PC-3 (cell line): ENCODE data around the gene SGPL1. TPM values are rescaled to one million over a fixed set of nuclear protein-coding genes. Genes with fewer than 3 reads are reported as not detected.

Experiments used
- ATAC-seq: fragments of 200-7000 bp; cut with Tn5 transposase; 2 replicates; pipeline ENCODE4 v1.9.1; 2020; ENCODE audit warnings: mild to moderate bottlenecking, moderate library complexity
- BruUV-seq: library from RNA; stranded (reverse); fragments of 400-500 nt; replicated peaks from 2 replicates; lab custom pipeline; 2021; lab: Mats Ljungman, UMichigan
- CTCF ChIA-PET: fragments of 300-600 bp; sonication (Branson Sonifier 250); formaldehyde crosslinking; loops from one replicate; lab custom pipeline; 2022; ENCODE audit warnings: antibody characterized with exemption; lab: Charles Lee
- POLR2A ChIA-PET: fragments of 300-600 bp; sonication (Branson Sonifier 250); formaldehyde crosslinking; loops from one replicate; lab custom pipeline; 2022; ENCODE audit warnings: antibody characterized with exemption; ENCODE audit not compliant: unreplicated experiment; lab: Charles Lee
- DNase-seq: peaks from one replicate; pipeline ENCODE4 v3.0.0-alpha.2; 2015
- H2AFZ ChIP-seq: fragments of 300-600 bp; sonication (generic); 2 replicates; pipeline ENCODE4 v1.6.0; 2016; ENCODE audit warnings: antibody characterized with exemption, low read length
- H3F3A ChIP-seq: fragments of 300-600 bp; sonication (generic); one replicate; pipeline ENCODE4 v1.6.0; 2017; ENCODE audit warnings: antibody characterized with exemption, low read length, control low read depth, mild to moderate bottlenecking; ENCODE audit not compliant: unreplicated experiment
- H3K27ac ChIP-seq: fragments of 300-600 bp; sonication (generic); 2 replicates; pipeline ENCODE4 v1.5.1; 2016; ENCODE audit warnings: mild to moderate bottlenecking, low read length
- H3K27me3 ChIP-seq: fragments of 300-600 bp; sonication (generic); 2 replicates; pipeline ENCODE4 v1.6.1; 2016; ENCODE audit warnings: low read length, mixed read lengths
- H3K36me3 ChIP-seq: fragments of 300-600 bp; sonication (generic); 2 replicates; pipeline ENCODE4 v1.6.1; 2016; ENCODE audit warnings: low read depth, mixed run types, low read length, mixed read lengths
- H3K4me1 ChIP-seq: fragments of 300-600 bp; sonication (generic); 2 replicates; pipeline ENCODE4 v1.5.1; 2016; ENCODE audit warnings: low read length; ENCODE audit not compliant: insufficient read depth
- H3K4me2 ChIP-seq: fragments of 300-600 bp; sonication (generic); 2 replicates; pipeline ENCODE4 v1.6.0; 2016; ENCODE audit warnings: low read length
- H3K4me3 ChIP-seq: fragments of 300-600 bp; sonication (generic); 2 replicates; pipeline ENCODE4 v1.5.1; 2016; ENCODE audit warnings: mild to moderate bottlenecking, low read length, mixed read lengths
- H3K79me2 ChIP-seq: fragments of 300-600 bp; sonication (generic); 2 replicates; pipeline ENCODE4 v1.6.1; 2017; ENCODE audit warnings: low read length, mixed read lengths
- H3K9ac ChIP-seq: fragments of 300-600 bp; sonication (generic); 2 replicates; pipeline ENCODE4 v1.6.0; 2016; ENCODE audit warnings: mild to moderate bottlenecking, low read length
- H3K9me2 ChIP-seq: fragments of 300-600 bp; sonication (generic); replicated peaks from 2 replicates; pipeline ENCODE4 v1.6.1; 2016; ENCODE audit warnings: mixed run types, low read length, mixed read lengths
- H3K9me3 ChIP-seq: fragments of 300-600 bp; sonication (generic); 2 replicates; pipeline ENCODE4 v1.6.1; 2016; ENCODE audit warnings: low read length, mixed read lengths
- H4K20me1 ChIP-seq: fragments of 300-600 bp; sonication (generic); 2 replicates; pipeline ENCODE4 v1.6.1; 2016; ENCODE audit warnings: low read length, mixed read lengths
- EZH2 ChIP-seq: fragments of 300-600 bp; sonication (generic); IDR thresholded peaks from one replicate; pipeline ENCODE4 v1.6.1; 2017; ENCODE audit warnings: antibody characterized with exemption, mild to moderate bottlenecking, low read length; ENCODE audit not compliant: unreplicated experiment
- EZH2phosphoT487 ChIP-seq: fragments of 300-600 bp; sonication (generic); IDR thresholded peaks from 2 replicates; pipeline ENCODE4 v1.6.1; 2018; ENCODE audit warnings: mild to moderate bottlenecking, antibody characterized with exemption, low read length, borderline replicate concordance
- intact Hi-C: fragments of 100-400 bp; cut with micrococcal nuclease; formaldehyde crosslinking; loops from 2 replicates; pipeline ENCODE4 v1.9.0; 2023
- total RNA-seq: library from RNA; depleted of rRNA; stranded (reverse); fragments of >200 nt; gene quantifications from 2 replicates; pipeline ENCODE4 v1.2.3, GENCODE V29; 2014
- TF ChIP-seq, protein P1 (sequence below): fragments of 300-600 bp; sonication (generic); conservative IDR thresholded peaks from 2 replicates; pipeline ENCODE4 v1.5.1; 2017; ENCODE audit warnings: antibody characterized with exemption, low read depth, mild to moderate bottlenecking, low read length

Gene SGPL1
- total RNA-seq, 1 experiment from 2014 or later, result 77.6 TPM

DNA sequence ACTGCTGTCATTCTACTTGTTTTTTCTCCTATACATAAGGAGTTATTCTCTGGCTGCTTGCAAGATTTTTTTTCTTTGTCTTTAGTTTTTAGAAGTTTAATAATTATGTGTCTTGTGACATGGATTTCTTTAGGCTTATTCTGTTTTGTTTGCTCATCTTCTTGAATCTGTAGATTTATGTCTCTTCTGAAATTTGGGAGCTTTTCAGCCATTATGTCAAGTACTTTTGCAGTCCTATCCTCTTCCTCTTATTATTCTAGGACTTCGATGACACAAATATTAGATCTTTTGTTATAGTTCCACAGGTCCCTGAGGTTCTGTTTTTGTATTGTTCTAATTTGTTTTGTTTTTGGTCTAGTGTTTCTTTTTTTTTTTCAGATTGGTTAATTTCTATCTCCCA, 13.9 kb upstream of the SGPL1 start:
- no TSS peak for BruUV-seq
- no peak overlapping the region for H3K9ac ChIP-seq
- H3K4me1 ChIP-seq, result peaks cover 35% of the 10 kb centered on the region
- ChIA-PET CTCF (no interaction called here), POLR2A (no interaction called here)
- H3K9me3 ChIP-seq, result no peaks in the 10 kb centered on the region
- no peak overlapping the region for H3K4me3 ChIP-seq
- no peaks in the 10 kb centered on the region for H3K9me2 ChIP-seq
- H2AFZ ChIP-seq, result no peak overlapping the region
- H3K79me2 ChIP-seq, result no peaks in the 10 kb centered on the region
- H3K4me2 ChIP-seq, result no peak overlapping the region
- intact Hi-C loops, result no loop called here
- H3K27ac ChIP-seq, result no peak overlapping the region
- TF ChIP-seq EZH2 (no peak), EZH2phosphoT487 (no peak)
- TF ChIP-seq, protein P1, sequence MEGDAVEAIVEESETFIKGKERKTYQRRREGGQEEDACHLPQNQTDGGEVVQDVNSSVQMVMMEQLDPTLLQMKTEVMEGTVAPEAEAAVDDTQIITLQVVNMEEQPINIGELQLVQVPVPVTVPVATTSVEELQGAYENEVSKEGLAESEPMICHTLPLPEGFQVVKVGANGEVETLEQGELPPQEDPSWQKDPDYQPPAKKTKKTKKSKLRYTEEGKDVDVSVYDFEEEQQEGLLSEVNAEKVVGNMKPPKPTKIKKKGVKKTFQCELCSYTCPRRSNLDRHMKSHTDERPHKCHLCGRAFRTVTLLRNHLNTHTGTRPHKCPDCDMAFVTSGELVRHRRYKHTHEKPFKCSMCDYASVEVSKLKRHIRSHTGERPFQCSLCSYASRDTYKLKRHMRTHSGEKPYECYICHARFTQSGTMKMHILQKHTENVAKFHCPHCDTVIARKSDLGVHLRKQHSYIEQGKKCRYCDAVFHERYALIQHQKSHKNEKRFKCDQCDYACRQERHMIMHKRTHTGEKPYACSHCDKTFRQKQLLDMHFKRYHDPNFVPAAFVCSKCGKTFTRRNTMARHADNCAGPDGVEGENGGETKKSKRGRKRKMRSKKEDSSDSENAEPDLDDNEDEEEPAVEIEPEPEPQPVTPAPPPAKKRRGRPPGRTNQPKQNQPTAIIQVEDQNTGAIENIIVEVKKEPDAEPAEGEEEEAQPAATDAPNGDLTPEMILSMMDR, result no peak
- H3F3A ChIP-seq, result peaks cover 17% of the 10 kb centered on the region
- H3K36me3 ChIP-seq, result no peaks in the 10 kb centered on the region
- H4K20me1 ChIP-seq, result no peaks in the 10 kb centered on the region
- no peak for ATAC-seq
- no peak for DNase-seq
- no peaks in the 10 kb centered on the region for H3K27me3 ChIP-seq

DNA sequence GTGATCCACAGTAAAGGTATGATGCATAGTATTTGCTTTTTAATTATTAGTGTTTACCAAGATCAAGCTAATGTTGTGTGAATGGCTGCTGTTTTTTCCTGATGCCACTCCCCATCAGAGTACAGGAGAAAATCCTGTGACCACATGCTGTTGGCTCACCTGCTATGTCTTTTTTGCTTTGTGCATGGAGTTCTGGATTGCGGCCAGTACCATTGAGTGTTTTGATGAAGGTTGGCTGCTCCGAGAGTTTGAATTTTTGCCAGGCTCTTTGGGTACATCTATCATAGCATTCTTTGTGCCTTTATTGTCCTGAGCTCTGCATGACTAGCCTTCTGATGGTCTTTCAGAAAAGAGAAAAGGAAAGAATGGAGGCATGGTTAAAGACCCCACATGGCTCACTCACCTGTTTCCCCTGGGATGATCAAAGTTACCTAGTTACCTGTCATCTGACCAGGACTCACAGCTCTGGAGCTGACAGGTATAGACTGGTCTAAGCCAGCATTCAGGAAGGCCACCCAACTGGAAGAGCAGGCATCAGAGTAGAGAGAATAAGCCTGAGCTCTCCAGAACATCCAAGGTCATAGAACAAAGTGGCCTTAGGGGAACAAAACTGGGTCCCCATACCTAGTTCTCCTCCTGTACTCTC, 11.8 kb upstream of the SGPL1 start:
- Histone ChIP-seq H4K20me1 (no peaks in the 10 kb centered on the region), H3K4me3 (0 out of 2 replicates have a peak overlapping the region, but pooled peaks have one; percentile 4), H3K79me2 (no peaks in the 10 kb centered on the region), H3K9me3 (no peaks in the 10 kb centered on the region), H3K36me3 (no peaks in the 10 kb centered on the region), H3K27ac (peak overlapping the region; percentile 77), H3F3A (peaks cover 21% of the 10 kb centered on the region), H3K27me3 (no peaks in the 10 kb centered on the region), H3K4me2 (peak overlapping the region; percentile 45), H2AFZ (no peak overlapping the region), H3K4me1 (peaks cover 53% of the 10 kb centered on the region), H3K9me2 (no peaks in the 10 kb centered on the region), H3K9ac (peak overlapping the region; percentile 12; the same call in 1 of the 2 replicates)
- ChIA-PET POLR2A (no interaction called here), CTCF (no interaction called here)
- no TSS peak for BruUV-seq
- intact Hi-C loops, result no loop called here
- ATAC-seq (peak; percentile 39), DNase-seq (peak; percentile 87)
- TF ChIP-seq, protein P1, result no peak
- TF ChIP-seq EZH2phosphoT487, result no peak
- TF ChIP-seq EZH2, result no peak

DNA sequence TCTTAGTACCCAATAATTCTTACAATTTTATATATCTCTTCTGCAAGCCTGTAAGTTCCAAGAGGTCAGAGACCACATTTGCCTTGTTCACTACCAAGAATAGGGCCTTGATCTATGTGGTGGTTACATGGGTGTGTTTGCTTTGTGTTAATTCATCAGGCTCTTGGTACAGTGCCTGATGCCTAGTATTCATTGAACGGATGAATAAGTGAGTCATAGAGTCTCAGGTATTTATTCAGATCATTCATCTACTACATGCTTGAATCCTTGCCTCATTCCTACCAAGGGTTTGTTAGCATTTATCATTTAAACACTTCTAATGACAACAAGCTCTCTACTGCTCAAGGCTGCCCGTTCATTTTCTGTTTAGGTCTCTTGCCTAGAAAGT, 11.3 kb upstream of the SGPL1 start:
- DNase-seq (peak; percentile 98), ATAC-seq (peak; percentile 86)
- CTCF ChIA-PET, result interaction anchor here (0.6 kb wide), 1 partner anchor 348 kb away, joined by 3 read pairs; no protein-coding TSS in a partner anchor
- Histone ChIP-seq H3K36me3 (no peaks in the 10 kb centered on the region), H3K9me2 (no peaks in the 10 kb centered on the region), H3K9ac (peak overlapping the region; percentile 12; the same call in 1 of the 2 replicates), H3F3A (peaks cover 21% of the 10 kb centered on the region), H3K27me3 (no peaks in the 10 kb centered on the region), H3K79me2 (no peaks in the 10 kb centered on the region), H3K4me2 (peak overlapping the region; percentile 45), H3K4me1 (peaks cover 58% of the 10 kb centered on the region), H3K27ac (peak overlapping the region; percentile 77), H4K20me1 (no peaks in the 10 kb centered on the region), H2AFZ (no peak overlapping the region), H3K9me3 (no peaks in the 10 kb centered on the region), H3K4me3 (no peak overlapping the region)
- intact Hi-C loops, result no loop called here
- no TSS peak for BruUV-seq
- TF ChIP-seq EZH2phosphoT487 (no peak), EZH2 (no peak)
- TF ChIP-seq, protein P1, result no peak
- POLR2A ChIA-PET, result no interaction called here
